Stimulated activated CD8-positive, alpha-beta memory T cell treated with anti-CD3 and anti-CD28 coated beads, Interleukin-4, amount 100 ng/mL, for 24 hours (primary cell): ENCODE measurements around the gene AKT2.

Experiments used
- DNase-seq: peaks from one replicate; pipeline ENCODE4 v3.0.0-alpha.2; 2020; ENCODE audit warnings: low read depth

The AKT2 gene

GRCh38 chr19:40300668-40301067 lies 15.5 kb upstream of the AKT2 start:
- no peak for DNase-seq

DNA sequence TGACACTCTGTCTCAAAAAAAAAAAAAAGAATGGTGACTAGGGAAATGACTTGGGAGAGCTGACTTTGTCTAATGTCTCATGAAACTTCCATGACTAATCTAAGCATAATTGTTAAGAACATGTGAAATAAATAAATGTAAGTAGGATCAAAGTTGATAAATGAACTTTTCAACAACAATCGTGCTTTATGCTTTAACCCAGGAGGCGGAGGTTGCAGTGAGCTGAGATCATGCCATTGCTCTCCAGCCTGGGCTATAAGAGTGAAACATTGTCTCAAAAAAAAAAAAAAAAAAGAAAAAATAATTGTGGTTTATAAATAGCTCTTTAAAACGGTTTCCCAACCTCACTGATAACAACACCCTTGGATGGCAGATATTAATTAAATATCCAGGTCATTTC lies 12.9 kb upstream of the AKT2 start:
- no peak for DNase-seq

- no peak for DNase-seq
Measured at GRCh38 chr19:40294560-40294959, 9.4 kb upstream of the AKT2 start.

DNA sequence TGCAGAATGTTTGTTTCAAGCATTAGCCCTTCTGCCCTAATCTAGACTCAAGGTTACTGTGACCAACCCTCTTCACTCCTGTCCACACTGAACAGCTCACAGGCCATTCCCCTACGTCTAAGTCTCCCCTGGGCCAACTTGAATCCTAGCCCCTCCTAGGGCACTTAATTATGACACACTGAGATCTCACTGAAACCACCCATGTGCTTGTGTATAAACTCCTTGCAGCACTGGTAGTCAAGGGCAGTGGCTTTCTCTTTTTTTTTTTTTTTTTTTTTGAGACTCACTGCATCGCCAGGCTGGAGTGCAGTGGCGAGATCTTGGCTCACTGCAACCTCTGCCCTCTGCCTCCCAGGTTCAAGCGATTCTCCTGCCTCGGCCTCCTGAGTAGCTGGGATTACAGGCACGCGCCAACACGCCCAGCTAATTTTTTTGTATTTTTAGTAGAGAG lies 1.9 kb upstream of the AKT2 start:
- DNase-seq: no peak

GRCh38 chr19:40286235-40286970 lies 1.3 kb upstream of the AKT2 start:
- DNase-seq: no peak

GRCh38 chr19:40285353-40286234 lies 449 bp upstream of the AKT2 start:
- DNase-seq: peak; percentile 95

DNA sequence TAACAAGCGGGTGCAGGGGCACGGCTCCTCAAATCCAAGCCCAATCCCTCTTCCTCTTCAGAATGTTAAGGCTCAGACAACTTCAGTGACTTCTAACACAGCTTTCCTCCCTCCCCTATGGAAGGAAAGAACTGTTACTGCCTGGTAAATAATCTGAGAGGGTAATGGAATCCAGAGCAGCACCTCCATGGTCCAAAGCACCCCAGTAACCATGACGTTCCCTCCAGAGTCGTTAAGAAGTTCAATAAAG lies 969 bp downstream of the AKT2 start:
- no peak for DNase-seq

DNA sequence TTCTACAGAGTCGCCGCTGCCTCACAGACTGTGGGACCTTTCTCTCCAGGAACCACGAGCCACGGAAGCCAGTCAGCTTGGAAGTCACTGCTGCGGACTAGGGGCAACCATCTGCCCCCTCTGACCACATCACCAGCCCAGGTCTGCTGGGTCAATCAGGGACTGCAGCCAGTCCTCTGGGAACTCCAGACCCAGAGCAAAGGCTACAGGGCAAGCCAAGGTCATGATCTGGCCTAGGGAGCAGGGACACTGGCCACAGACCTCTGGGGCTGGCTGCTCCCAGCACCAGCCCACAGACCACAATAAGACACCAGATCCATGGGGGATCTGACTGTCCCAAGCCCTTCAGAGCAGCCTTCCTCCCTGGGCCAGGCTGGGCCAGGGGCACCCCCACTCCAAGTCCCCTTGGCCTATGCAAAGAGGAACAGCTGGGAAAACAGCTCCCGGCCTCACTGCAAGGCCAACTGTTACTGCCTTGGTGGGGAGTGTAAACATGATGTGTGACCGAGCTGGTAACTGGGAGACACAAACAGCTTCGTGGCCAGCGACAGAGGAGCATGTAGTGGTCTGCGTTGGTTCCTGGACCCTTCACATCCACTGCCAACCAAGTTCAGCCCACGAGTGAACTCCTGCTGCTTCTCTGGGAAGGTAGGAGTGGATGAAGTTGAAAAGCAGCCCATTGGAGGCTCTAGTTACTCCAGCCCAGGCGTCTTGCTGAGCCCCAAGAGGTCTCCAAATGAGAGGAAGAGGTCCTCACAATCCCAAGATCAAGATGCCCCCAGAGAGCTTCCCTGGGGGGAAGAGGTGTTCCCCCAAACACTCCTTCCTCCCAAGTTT lies 1.5 kb downstream of the AKT2 start:
- DNase-seq: no peak

GRCh38 chr19:40282920-40283319 lies 2.2 kb downstream of the AKT2 start:
- no peak for DNase-seq

GRCh38 chr19:40282209-40282580 lies 3.0 kb downstream of the AKT2 start:
- no peak for DNase-seq

DNA sequence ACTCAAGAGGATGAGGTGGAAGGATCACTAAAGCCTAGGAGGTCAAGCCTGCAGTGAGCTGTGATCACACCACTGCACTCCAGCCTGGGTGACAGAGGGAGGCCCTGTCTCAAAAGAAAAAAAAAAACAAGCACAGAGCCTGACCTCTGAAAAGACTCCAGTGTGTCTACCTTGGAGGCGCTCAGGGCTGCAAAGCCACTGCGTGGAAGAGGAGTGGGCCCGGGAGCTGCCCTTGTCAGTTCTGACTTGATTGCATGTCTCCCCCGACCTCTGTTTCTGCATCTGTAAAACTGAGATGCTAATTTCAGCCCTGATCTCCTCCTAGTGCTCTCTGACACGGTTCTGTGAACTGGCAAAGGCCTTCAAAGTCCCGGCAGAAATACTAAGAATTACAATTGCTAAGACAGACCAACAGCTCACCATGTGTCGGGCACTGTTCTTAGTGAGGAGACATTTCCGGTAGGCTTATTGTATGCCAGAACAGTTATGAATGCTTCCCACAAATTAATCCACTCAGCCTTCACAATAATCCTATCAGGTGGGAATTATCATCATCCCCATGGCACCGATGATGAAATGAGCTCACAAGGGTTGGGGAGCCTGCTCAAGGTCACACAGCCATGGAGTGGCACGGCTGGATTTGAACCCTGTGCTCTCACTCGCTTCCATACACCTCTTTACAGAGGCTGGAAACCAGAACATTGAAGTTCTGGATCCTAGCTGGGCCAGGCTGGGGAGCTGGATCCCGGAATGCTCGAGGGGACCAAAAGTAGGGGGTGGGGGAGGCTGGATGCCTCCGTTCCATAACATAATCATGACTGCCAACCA lies 3.5 kb downstream of the AKT2 start:
- no peak for DNase-seq

GRCh38 chr19:40280608-40281221 lies 4.4 kb downstream of the AKT2 start:
- DNase-seq: no peak

- no peak for DNase-seq
Measured at GRCh38 chr19:40279761-40280607, 5.2 kb downstream of the AKT2 start.

DNA sequence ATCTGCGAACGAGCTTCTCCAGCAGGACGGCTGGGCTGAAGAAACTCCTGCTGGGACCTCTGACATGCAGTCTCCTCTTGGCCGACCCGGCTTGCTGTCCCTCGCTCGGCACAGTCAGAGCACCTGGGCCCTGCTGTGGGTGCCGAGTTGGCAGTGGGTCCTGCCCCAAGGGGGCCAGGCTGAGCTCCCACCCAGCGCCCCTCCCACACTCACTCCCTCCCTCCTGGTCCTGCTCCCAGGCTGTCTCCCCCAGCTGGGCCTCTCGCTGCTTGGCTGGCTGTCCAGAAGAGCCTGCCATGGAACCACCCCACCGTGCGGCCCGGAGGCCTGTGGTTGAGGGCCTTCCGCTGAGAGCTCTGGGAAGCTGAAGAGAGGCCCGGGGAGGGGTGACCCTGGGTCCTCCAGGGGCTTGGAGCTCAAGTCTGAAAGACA lies 6.0 kb downstream of the AKT2 start:
- DNase-seq: no peak

GRCh38 chr19:40278361-40279035 lies 6.6 kb downstream of the AKT2 start:
- no peak for DNase-seq

GRCh38 chr19:40277356-40278059 lies 7.6 kb downstream of the AKT2 start:
- no peak for DNase-seq

- DNase-seq: peak; percentile 16
Measured at GRCh38 chr19:40274585-40275544, 10.3 kb downstream of the AKT2 start.
